HG03460 (cell line): ENCODE data around the gene DYRK1A.

Experiments
- ATAC-seq: cut with Tn5 transposase; IDR thresholded peaks from one replicate; pipeline ENCODE4 v1.9.1; 2021; ENCODE audit not compliant: unreplicated experiment

DYRK1A gene

DNA sequence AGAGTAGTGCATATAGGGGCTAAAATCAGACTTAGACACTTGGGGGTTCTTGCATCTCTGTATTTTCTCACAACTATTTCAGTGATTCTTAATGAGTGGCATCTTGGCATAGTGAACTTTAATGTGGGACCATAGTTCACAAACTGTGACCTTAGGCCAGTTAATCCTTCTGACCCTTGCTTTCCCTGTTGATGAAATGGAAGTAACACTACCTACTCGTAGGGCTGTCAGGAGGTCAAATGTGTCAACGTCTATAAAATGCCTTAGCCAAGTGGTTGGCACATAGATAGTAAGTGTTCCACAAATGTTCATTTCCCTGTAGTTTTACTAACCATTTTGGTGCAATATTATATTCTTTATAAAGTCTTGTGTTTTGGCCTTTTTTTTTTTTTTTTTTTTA lies 49.4 kb downstream of the DYRK1A start:
- ATAC-seq: no peak

DNA sequence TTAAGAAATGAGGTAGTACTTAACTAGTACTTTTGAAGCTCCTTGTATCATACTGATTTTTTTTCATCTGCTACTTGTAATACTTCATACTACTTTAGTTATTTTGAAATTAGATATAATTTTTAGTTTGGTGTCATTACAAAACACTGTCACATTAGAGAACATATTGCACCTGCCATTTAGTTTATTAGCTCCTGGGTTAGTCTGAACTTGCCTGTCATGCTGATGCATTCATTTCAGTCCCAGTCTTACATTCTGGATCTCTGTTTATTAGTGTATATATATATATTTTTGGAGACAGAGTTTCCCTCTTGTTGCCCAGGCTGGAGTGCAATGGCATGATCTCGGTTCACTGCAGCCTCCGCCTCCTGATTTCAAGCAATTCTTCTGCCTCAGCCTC lies 50.3 kb downstream of the DYRK1A start:
- ATAC-seq: no peak

DNA sequence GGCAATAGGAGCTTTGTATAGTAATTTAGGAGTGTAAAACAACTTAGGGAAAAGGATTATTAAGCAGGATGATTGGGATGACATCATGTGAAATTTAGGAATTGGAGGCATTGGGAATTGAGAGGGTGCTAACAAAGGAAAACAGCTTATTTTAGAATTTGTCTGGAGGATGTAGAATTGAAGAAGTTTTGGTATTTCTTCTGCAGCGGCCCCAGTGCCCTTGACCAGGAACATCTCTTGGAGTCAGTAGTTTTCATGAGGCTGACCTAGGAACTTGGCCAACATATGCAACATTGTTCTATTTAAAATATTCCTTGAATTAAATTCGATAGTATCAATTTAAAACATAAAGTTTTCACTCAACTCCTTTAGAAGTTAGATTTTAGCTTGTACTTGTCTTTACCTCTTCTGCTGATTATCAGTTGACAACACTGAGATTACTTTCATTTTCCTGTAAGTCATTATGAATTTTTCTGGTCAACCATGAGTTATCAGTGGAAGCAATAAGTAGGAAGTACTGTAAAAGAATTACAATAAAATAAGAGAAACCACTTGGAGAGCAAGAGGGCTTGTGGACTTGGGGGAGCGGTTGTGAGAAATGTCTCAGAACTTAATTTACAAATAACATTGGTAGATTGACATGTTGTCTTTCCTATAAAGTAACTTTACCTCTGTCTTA lies 52.8 kb downstream of the DYRK1A start:
- ATAC-seq: no peak

DNA sequence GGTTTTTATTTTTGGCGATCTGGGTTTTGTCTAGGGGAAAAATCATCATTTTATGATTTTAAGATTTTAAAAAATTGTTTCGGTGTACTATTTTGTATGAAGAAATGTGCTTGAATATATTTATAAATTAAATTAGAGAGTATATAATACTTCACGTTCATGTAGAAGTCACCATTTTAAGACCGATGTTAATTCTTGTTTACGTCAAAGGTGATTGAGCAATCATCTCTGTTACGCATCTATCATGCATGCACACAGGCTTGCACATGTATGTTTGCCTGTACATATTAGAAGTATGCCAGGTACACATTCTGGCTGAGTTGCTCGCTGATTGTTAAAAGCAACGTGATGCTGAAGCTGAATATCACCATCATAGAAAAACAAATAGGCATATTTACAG lies 54.7 kb downstream of the DYRK1A start:
- ATAC-seq: no peak

DNA sequence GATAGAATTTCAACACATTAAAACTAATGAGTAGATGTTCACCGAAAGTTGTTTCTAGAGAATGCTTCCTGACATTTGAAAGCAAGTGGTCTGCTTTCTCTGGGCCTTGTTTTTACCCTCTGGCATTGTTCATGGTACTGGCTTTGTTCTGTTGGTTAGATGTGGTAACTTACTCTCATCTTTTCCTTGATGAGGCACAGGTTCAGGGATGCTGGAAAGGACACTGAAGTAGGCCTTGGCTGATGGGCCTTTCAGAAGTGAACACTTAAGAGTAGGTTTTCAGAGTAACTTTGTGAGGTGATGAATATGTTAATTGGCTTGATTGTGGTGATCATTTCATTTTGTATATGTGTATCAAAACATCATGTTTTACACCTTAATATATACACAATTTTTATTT lies 55.8 kb downstream of the DYRK1A start:
- ATAC-seq: no peak

DNA sequence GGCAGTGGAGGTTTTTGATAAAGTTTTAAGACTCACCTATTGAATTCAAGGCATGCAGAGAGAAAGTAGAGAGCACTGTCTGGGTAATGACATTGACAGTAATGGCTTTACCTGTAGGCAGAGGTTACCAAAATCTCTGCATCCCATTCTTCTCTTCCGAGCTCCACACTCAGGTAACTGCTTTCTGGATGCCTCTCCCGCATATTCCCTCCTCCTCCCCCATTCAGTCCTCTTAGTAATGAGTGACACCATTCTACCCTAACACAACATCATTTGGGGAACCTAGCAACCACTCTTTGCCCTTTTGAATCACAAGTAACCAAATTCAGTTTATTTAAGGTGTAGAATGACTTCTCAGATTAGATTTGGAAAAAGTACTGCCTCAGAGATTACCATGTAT lies 56.5 kb downstream of the DYRK1A start:
- no peak for ATAC-seq

DNA sequence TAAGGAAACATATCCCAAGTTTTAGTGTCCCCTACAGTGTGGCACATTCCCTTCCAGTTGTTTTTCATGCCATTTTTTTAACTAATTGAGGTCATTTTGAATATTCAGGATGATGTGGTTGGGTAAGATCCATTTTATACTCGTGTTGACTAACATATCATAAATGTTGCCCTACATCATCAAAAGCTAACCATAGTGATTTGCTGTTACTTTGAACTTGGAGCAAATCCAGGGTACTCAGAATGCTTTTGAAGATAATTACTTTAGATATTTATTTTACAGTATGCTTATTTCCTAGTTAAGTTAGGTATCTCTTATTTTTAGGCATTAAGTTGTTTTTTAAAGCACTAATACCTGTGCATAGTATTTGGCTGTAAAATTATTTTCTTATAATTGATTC lies 57.8 kb downstream of the DYRK1A start:
- ATAC-seq: no peak

DNA sequence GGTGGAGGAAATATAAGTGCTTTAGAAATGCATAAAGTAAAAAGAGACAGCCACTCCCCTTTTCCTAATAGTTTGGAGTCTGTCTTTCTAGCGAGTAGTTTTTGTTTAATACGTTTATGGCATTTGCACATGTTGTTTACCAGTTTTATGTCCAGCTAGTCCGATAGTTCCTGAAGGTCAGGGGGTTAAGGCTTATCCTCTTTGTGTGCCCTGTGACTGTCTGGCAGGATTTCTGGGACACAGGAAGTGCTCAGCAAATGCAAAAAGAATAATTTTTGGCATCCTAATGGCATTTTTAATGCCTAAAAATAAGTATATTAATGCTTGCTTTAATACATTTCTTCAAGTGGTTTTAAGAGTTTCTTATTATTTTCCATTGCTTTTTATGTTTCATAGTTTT lies 58.4 kb downstream of the DYRK1A start:
- ATAC-seq: no peak

DNA sequence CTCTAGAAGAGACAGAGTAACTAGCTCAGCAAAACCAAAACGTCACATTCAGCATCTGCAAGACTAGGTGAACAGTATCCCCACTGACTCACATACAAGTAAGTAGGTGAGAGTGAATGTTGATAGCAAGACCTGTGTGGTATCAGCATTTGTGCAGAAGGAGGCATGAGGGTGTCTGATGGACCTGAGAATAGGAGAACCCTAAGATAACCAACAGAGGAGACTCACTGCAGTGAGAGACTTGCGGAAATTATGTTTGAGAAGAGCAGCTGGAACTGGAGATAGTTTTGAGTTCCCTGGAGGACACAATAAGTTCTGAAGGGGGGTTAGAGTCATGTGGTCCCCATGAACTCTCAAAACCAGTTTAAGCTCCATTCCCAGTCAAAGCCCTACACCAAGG lies 59.1 kb downstream of the DYRK1A start:
- no peak for ATAC-seq

DNA sequence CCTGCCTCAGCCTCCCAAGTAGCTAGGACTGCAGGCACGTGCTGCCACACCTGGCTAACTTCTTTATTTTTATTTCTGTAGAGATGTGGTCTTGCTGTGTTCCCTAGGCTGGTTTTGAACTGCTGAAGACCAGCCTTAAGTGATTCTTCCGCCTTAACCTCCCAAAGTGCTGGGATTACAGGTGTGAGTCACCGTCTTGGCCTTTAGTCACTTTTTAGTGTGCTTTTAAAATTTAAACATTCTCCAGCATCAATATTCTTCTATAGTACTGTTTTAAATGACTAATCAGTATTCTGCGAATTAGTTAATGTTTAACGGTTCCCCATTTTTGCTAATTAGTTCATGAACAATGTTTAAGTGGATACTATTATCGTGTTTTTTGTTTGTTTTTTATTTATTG lies 60.6 kb downstream of the DYRK1A start:
- ATAC-seq: no peak

DNA sequence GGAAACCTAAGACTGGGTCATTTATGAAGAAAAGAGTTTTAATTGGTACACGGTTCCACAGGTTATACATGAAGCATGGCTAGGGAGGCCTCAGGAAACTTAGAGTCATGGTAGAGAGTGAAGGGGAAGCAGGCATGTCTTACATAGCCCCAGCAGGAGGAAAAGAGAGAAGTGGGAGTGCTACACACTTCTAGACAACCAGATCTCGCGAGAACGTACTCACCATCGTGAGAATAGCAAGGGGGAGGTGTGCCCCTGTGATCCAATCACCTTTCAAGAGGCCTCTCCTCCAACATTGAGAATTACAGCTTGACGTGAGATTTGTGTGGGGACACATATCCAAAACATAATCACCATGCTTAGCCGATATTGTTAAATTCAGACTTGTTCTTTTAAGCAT lies 62.8 kb downstream of the DYRK1A start:
- no peak for ATAC-seq

DNA sequence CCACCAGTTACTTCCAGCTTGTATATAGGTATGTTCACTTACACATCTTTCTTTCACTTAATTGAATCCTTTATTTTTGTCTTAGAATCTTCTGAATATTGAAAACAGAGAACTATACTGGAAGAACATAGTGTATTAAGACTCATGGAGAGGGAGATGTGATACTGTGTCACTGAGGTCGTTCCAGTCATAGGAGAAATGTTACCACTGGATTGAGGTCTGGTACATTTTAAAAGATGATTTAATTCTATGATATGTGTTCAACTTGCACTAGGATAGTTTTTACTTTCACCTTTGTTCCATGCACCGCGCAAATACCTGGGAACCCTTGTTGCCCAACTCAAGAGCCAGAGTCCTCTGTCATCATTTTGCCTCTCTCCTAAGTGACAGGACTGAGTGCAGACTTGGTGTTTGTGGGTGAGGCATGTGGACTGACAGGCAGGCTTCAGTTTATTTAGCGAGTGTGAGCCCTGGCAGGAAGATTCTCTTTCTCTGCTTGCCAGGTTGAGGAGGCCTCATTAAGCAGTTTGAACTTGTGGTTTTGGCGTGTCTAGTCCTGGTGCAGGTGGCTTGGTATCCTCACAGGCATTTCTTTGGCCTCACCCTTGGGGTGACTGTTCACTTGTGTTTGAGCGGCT lies 63.7 kb downstream of the DYRK1A start:
- no peak for ATAC-seq

DNA sequence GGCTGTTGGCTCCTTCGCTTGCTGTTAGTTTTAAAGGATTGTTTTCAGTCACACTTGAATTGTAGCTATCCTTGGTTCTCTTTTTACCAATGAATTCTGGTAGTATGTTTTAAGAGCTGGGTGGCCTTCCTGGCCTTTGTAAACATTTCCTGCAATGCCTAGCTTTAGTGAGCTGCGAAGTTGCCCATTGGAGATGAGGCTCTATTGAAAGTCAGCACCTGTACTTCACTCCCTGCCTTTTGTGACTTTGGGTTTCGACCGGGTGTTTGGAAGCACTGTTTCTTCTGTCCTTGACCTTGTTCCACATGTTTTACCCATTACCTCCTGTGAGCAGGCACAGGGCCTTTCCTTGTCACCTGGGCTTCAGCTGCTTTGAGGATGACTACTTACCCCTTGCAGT lies 64.7 kb downstream of the DYRK1A start:
- ATAC-seq: no peak

DNA sequence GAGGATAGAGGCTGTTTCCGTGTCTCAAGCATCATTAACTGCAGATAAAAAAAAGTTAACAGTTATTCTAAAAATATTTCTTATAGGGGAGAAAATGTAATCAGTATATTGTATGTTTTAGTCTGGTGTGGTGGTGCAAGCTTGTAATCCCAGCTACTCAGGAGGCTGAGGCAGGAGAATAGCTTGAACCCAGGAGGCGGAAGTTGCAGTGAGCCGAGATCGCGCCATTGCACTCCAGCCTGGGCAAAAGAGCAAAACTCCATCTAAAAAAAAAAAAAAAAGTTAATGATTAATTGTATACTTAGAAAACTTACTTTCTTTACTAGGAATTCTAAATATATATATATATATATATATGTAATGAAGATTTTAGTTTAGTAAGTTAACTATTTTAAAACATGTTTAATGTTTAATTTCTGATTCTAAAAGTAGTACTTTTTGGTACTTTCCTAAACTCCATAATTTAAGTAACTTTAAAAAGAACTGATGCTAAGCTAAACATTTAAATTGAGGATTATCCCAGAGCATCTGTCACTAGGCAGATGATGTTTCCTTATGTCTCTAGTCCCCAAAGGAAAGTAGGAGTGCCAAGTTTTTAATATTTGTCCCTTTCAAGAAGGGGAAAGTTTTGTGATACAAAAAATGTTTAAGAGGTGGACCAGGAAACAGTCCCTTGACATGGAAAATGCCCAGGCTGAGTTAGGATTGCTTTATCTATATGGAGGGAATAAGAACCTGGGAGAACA lies 66.3 kb downstream of the DYRK1A start:
- ATAC-seq: no peak

DNA sequence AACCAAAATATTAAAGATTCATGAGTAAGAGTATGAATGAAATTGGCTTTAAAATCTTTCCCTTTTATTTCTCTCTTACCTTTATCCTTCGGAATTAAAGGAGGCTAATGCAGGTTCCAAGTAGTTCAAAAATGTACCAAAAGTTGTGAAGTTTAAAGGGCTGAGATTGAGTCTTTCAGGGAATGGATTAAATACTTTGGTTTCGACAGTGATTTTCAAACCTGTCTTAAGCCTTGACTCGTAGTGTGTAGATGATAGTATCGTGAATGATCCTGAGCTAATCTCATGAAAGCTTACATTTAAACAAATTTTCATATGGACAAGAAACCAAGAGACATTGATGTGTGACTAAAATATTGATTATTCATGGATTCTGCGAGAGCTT lies 66.9 kb downstream of the DYRK1A start:
- no peak for ATAC-seq

DNA sequence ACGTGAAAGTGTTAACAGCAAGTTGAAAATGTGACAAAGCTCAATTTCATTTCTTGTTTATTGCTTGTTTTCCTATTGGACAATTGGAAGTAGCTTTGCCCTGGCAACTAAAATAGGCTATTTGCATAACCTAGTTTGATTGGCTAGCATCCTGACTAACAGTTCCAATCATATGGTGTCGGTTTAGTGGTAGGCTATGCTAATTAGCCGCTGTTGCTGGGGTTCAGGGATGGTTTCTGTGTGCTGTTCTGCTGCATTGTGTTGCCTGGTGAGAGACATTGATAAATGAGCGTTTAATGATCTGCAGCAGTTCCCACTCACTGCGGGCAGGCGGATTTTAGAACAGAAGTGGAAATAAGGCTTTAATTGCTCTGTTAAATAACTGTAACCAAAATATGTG lies 68.5 kb downstream of the DYRK1A start:
- ATAC-seq: peak; percentile 90

DNA sequence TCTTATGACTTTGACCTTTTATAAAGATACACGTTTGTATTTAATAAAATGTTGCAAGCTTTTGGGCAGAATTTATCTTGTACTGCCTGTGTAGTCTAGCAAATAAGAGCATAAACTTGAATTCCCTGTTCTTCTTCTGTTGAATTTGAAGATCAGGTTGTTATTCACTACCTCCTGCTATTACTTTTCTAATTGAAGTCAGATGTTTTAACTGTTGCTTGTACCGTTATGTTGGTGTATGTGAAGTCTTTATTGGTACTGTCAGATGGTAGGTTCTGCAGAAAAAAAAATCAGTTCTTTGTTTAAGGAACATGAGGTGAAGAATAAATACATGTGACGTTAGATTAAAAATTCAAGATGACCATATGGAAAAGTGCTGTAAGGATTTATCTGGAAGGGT lies 69.1 kb downstream of the DYRK1A start:
- no peak for ATAC-seq

DNA sequence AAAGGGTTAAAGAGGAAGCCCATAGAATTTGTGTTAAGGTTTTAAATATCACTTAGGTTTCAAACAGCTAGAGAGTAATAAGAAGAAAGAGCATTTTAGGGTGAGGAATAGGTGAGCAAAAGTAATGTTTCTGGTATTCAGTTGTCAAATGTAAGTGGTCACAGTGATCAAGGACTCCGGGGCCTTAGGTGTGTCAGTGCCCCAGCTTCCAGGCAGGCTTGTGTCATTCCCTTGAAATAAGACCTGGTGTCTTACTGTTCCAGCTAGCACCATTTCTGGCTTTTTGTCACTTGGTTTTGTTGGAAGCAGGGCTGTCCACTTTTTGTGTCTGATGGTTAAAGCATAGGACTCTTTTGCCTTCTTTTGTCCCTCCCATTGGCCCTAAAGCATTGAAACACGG lies 69.6 kb downstream of the DYRK1A start:
- ATAC-seq: no peak

DNA sequence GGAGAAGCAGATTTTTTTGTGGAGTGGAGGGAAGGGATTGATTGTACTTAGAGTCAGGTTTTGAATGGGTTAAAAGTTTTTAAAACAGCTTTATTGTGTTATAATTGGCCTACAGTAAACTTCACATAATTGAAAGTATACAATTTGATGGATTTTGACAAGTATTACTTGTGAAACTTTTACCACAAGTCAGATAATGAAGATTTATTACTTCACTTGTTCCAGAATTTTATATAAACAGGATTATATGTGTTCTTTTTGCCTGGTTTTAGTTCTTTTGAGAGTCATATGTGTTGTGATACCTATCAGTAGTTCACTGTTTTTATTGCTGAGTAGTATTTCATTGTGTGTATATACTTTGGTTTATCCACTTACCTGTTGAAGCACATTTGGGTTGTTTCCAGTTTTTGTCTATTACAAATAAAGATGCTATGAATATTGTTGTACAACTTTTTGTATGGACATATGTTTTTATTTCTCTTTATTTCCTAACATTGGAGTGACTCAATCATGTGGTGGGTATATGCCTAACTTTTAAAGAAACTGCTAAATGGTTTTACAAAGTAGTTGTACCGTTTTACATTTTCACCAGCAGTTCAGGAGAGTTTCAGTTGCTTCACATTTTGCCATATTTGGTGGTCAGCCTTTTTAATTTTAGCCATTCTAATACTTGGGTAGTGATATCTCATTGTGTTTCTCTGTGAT lies 71.0 kb downstream of the DYRK1A start:
- ATAC-seq: no peak

DNA sequence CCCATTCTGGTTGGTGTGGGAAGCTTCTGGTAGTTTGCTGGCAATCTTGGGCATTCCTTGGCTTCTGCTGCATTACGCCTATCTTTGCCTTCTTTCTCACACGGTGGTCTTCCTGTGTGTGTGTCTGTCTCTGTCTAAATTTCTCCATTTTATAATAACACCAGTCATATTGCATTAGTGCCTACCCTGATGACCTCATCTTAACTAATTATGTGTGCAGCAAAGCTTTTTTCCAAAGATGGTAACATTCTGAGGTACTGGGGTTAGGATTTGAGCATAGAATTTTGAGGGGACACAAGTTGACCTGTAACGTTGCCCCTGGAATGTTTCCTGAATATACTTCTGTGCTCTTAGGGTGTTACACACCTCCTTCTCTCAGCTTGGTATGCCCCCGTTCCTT lies 77.1 kb downstream of the DYRK1A start:
- no peak for ATAC-seq

DNA sequence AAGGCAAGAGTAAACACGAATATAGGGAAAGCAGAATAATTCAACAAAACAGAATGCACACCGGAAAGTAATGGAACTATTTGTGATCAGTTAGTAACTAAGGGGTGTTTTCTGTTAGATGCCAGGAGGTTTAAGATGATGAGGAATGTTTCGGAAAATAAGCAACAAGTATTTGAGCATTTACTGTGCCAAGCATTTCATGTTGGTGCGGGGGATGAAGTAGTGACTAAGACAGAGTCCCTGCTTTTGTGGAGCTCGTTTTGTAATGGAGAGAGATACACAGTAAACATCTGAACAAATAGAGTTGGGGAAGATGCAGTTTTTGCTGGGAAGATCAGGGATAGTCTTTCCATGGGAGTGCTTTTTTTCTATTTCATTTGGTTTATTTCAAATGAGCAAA lies 78.7 kb downstream of the DYRK1A start:
- no peak for ATAC-seq

DNA sequence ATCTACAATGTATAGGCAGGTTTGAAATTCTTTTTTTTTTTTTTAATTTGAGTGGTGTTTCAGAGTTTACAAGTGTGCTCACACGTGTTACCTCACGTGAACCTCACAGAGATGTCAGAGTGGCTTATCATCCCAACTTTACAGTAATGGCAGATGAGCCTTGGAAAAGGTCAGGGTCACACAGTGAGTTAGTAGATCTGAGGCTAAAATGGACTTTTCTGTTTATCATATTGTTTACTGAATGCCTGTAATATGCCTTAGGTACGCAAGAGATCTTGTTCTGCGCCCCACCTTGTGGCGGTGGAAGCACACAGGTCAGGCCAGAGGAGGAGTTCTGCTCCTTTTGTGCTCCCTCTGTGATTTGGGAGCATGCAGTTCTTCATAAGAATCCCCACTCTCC lies 80.0 kb downstream of the DYRK1A start:
- no peak for ATAC-seq
